ENCODE measurements around the gene FBXL7.

DNA sequence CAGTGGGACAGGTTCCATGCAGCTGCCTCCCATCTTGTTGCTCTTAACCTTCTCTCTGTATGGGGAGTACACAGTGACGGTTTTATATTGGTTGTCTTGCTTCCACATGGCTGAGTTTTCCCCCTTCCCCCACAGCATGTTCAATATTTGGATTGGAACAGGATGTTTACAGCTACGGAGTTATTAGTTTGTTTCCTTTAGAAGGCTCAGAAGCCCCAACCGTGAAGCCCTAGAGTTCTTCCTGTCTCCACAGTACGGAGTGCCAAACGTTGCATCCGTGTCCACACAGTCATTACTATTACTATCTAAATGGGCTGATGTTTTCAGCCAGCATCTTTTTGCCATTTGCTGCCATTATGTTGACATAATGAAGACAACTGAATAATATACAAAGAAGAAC lies 402.1 kb downstream of the FBXL7 start:
- TF ChIP-seq POLR2A (IDR thresholded peaks at IDR 0.05) = no peak
- TF ChIP-seq, protein P1, sequence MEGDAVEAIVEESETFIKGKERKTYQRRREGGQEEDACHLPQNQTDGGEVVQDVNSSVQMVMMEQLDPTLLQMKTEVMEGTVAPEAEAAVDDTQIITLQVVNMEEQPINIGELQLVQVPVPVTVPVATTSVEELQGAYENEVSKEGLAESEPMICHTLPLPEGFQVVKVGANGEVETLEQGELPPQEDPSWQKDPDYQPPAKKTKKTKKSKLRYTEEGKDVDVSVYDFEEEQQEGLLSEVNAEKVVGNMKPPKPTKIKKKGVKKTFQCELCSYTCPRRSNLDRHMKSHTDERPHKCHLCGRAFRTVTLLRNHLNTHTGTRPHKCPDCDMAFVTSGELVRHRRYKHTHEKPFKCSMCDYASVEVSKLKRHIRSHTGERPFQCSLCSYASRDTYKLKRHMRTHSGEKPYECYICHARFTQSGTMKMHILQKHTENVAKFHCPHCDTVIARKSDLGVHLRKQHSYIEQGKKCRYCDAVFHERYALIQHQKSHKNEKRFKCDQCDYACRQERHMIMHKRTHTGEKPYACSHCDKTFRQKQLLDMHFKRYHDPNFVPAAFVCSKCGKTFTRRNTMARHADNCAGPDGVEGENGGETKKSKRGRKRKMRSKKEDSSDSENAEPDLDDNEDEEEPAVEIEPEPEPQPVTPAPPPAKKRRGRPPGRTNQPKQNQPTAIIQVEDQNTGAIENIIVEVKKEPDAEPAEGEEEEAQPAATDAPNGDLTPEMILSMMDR (IDR thresholded peaks at IDR 0.05) = no peak

Measured in right lobe of liver (tissue), 4 donors.